Muscle of back (tissue), 11 donors: ENCODE data around the gene INSYN1. TPM values are rescaled to one million over a fixed set of nuclear protein-coding genes. Genes with fewer than 3 reads are reported as not detected.
"Not testable (repeated sequence)": the region's sequence is repeated elsewhere in the genome, so short reads cannot be mapped to it uniquely, and the experiment has no call there.

Source experiments
- DNase-seq, 3 donors: peaks; one replicate each; pipeline versions ENCODE4 v3.0.0 to v3.0.0-alpha.2; 2013
- polyA plus RNA-seq, 10 donors: library from polyadenylated mRNA; unstranded; fragments of 120-200 nt; gene quantifications; one replicate each; pipeline ENCODE4 v1.2.1, GENCODE V29; 2013; ENCODE audit not compliant: insufficient read length in 10 of 10

The INSYN1 gene
- polyA plus RNA-seq, 10 donors: 3.3 to 11.3 (median 5.4) TPM

DNA sequence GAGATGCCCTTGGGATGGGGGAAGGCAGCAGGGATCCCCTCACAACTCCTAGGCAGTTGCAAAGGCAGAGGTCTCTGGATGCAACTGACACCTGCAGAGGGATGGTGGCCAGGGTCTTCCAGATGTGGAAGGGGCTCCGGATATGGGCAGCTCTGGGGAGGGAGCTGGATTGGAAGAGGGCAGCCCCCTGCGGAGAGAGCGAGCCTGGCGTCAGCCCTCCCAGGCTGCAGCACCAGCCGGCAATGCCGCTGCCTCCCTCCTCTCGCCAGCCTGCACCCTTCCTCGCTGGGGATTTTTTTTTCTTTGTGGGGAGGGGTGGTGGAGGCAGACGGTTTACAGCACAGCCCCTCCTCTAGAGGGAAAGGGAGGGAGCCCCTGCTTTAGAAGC is 1.6 kb downstream of the INSYN1 start:
- no peak for DNase-seq

- no peak for DNase-seq
These were observed 2.2 kb downstream of the INSYN1 start for GRCh38 chr15:73750951-73751350.

- DNase-seq: no peak
These were observed 2.7 kb downstream of the INSYN1 start for GRCh38 chr15:73750438-73750837.

DNA sequence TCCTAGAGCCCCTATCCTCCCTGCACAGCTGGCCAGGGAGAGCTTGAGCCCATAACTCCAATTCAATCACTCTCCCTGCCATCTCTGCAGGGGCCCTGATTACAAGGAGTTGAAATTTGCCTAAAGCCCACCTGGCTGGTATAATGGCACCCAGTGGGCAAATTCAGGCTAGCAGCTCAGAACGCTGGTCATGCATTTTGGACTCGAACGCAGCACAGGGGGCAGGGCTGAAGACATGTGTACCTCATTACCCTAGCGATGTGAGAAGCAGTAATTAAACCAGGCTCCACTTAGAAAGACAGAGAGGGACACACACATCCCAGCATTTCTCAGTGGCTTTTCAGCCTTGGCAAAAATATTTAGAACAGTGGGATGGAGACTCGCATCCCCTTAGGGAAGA is 3.2 kb downstream of the INSYN1 start:
- DNase-seq: no peak

DNA sequence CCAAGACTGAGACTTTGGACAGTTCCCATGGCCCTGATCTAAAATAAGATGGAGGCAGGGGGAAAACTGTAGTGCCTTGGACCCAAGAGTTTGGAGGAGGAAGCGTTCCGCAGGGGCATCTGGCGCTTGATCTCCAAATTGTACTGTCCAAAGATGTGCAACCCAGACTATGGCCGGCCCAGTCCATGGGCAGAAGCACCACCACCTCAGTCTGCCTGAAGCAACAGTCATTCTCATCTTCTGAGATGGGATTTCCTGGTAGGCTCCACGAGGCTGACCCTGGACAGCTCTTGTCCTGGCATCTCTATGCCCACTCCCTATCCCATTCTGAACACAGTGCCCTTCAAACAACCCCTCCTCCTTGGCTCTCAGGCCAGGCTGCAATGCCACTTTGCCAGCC is 3.6 kb downstream of the INSYN1 start:
- no peak for DNase-seq

GRCh38 chr15:73748730-73749129 is 4.4 kb downstream of the INSYN1 start:
- DNase-seq: no peak

DNA sequence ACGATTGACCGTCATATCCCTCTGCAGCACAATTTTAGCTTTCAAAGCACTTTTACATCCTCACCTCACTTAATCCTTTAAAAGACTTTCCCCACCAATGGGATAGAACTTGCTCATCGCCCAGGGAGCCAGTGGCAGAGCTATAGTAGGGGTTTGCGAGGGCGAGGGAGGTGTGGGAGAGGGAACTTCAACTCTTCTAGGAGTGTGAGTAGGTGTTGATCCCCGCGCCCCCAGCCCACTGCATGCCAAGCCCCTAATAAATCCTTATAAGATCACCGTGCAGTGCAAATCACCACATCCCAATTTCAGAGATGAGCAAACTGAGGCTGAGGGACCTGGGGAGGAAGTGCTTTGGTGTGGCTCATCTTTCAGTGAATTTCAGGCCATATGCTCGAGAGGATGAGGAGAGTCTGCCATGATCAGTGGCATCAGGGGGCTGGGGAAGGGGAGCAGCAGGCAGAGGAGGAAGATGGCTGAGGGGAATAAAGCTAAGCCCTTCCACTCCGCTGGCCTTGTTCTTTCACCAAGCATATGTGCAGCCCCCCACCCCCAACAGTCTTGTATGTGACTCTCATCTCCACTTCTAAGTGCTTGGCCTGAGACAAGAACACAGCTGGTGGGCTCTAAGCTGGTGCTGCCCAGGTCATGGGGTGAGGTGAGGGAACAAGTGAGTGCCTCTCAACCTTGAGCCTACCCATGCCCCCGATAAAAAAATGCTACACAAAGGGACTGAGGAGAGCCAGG is 5.1 kb downstream of the INSYN1 start:
- DNase-seq: no peak

DNA sequence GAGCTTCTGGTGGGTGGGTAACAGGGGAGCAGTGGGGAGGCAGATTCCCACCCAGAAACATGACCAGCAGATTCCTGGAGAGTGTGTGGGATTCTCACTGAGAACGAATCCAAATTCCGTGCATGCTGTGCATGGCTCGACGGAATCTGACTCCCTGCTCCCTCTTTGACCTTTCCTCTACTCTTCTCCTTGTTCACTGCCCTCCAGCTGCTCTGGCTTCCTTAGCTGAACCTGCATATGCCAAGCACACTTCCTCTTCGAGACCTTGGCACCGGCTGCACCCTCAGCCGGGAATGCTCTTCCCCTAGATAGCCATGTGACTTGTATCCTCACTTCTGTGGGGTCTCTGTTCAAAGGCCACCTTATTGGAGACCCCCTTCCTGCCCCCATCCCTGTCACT is 6.3 kb downstream of the INSYN1 start:
- no peak for DNase-seq

GRCh38 chr15:73746261-73746660 is 6.9 kb downstream of the INSYN1 start:
- no peak for DNase-seq

GRCh38 chr15:73745073-73745472 is 8.1 kb downstream of the INSYN1 start:
- DNase-seq: no peak

DNA sequence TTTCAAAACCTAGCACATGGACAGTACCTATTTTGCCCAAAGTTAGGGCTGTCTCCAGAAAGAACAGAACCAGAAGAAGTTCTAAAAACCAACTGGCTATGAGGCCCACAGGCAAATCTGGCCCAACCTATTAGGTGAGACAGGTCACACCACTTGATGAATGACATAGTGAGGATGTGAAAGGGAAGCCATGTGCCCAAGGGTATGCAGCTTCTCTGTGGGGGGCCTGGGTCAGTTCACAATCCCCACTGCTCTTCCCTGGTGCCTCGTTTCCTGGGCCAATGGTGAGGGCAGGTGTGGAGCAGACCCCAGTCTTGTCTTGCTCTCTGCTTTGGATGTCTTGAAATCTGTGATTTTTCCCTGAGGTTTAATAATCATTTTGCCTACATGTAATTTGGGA is 8.9 kb downstream of the INSYN1 start:
- DNase-seq: no peak

DNA sequence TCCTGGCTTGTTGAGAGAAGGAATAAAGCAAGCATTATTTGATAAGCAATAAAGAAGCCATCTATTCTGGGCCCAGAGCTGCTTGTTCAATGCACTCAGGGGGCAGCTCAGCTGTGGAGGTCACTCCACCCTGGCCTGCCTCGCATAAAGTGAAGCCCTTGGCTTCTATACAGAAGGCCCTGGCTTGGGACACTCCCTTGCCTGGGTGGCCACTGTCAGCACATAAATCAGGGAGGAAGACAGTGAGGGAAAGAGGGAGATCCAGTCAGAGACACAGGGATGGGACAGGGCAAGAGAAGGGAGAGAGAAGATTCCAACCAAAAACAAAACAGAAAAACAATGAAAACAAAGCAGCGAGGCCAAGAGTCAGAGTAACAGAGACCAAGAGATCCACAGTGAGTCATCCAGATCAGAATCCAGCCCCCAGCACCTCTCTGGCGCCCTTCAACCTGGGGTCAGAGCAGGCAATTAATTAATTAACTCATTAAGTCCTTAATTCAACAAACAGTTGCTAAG is 11.8 kb downstream of the INSYN1 start:
- DNase-seq: no peak

- no peak for DNase-seq
These were observed 12.8 kb downstream of the INSYN1 start for GRCh38 chr15:73740152-73741048.

- DNase-seq: no peak
These were observed 15.6 kb downstream of the INSYN1 start for GRCh38 chr15:73737535-73737934.

DNA sequence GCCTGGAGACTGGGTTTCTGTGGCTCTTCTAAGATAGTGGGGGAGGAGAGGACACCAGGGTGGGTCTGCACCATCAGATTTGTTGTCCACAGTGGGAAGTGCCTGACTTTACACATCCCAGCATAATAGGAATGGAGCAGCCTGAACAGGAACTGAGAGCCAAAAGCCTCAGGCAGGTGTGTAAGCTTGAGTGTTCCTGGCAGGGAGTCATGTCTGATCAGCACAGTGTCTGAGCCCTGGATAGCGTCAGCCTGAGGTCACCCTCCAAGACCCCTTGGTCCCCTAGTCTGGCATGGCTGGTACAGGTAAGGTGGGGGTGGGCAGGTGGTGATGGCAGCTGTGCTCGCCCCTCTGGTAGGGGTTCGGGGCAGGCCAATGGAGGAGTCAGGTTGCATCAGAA is 20.2 kb downstream of the INSYN1 start:
- DNase-seq: no peak

GRCh38 chr15:73732051-73732450 is 21.1 kb downstream of the INSYN1 start:
- DNase-seq: not testable (repeated sequence)

- no peak for DNase-seq
These were observed 25.7 kb downstream of the INSYN1 start for GRCh38 chr15:73727330-73727976.

DNA sequence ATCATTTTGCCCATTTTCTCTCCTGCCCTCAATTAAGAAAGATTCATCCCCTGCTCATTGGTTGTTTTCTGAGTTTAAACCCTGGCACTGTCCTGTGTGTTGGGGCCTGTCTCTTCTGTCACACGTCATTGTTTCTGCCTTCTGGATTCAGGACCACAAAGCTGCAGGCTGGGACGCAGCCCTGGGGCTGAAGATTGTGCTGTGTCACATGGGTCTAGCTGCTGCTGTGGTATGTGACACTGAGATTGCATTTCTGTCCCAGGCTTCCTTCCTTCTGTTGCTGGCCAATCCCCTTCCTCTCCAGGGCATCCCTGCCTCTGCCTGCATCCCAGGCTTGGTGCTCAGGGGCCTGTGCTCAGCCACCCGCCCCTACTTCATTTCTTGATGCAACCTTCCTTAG is 28.9 kb downstream of the INSYN1 start:
- no peak for DNase-seq

- DNase-seq: no peak
These were observed 30.0 kb downstream of the INSYN1 start for GRCh38 chr15:73723191-73723590.

DNA sequence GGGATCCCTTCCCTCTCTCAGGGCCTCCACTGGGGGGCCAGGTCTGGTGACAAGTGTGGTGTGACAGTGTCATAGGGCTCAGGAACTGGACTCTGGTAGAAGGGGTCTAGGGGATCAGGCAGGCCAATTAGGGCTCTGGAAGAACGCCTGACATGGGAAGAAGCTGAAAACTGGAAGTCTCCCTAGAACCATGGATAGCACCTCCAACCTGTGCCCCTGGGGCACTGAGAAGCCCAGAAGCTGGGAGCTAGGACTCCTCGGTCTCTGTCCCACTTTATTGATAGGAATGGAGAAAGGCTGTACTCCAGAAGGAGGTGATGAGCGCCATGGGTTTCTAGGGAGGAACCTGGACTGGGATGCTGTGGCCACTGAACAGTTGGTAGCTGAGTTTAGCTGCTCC is 30.7 kb downstream of the INSYN1 start:
- DNase-seq: no peak

- DNase-seq: no peak
These were observed 34.5 kb downstream of the INSYN1 start for GRCh38 chr15:73718694-73719093.

DNA sequence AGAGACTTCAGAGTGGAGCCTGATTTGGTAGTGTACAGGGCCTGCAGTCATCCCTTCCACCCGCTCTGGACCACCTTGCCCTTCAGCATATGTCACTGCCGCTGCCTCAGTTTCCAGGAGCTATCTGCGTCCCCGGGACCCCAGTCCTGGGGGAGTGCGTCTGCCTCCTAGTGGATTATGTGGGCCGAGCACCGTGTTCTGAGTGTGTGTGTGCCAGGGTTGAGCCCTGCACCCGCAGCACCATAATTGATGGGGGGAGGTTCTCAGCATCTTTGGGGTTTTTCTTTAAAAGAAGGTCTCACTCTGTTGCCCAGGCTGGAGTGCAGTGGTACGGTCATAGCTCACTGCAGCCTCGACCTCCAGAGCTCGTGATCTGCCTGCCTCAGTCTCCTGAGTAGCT is 35.3 kb downstream of the INSYN1 start:
- DNase-seq: no peak

DNA sequence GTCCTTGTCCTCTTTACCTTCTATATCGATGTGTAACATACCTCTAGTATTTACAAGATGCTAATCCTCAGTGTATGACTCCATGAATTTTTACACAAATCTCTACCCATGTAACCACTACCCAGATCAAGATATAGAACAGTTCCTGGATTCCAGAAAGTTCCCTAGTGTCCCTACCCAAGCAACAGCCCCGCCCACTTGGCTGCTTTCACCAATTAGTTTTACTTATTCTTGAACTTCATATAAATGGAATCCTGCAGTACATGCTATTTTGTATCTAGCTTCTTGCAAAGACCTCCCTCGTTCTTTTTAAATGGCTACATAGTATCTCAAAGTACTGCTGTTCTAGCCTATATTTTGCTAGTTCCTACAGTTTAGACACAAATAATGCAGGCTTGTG is 35.9 kb downstream of the INSYN1 start:
- no peak for DNase-seq
